Loucy (cell line): ENCODE measurements around the gene IDUA.

Experiments used
- EZH2phosphoT487 ChIP-seq: fragments of 200-600 bp; IDR thresholded peaks from 2 replicates; pipeline ENCODE4 v1.6.1; 2018; ENCODE audit warnings: antibody characterized with exemption, mild to moderate bottlenecking, moderate library complexity, borderline replicate concordance
- TF ChIP-seq, protein P1 (sequence below): fragments of 200-600 bp; sonication (generic); conservative IDR thresholded peaks from 2 replicates; pipeline ENCODE4 v1.5.1; 2014; ENCODE audit warnings: mild to moderate bottlenecking, antibody characterized with exemption, low read length

GRCh38 chr4:1001561-1002130 is 14.8 kb downstream of the IDUA start:
- TF ChIP-seq, protein P1, sequence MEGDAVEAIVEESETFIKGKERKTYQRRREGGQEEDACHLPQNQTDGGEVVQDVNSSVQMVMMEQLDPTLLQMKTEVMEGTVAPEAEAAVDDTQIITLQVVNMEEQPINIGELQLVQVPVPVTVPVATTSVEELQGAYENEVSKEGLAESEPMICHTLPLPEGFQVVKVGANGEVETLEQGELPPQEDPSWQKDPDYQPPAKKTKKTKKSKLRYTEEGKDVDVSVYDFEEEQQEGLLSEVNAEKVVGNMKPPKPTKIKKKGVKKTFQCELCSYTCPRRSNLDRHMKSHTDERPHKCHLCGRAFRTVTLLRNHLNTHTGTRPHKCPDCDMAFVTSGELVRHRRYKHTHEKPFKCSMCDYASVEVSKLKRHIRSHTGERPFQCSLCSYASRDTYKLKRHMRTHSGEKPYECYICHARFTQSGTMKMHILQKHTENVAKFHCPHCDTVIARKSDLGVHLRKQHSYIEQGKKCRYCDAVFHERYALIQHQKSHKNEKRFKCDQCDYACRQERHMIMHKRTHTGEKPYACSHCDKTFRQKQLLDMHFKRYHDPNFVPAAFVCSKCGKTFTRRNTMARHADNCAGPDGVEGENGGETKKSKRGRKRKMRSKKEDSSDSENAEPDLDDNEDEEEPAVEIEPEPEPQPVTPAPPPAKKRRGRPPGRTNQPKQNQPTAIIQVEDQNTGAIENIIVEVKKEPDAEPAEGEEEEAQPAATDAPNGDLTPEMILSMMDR: no peak
- no peak for TF ChIP-seq EZH2phosphoT487
